GM21528 (cell line): ENCODE results near the gene OTUB2.
A peak's percentile ranks its signal among the peaks of the same experiment; 100 is the strongest.

Experiments used
- ATAC-seq: cut with Tn5 transposase; IDR thresholded peaks from one replicate; pipeline ENCODE4 v1.9.1; 2021; ENCODE audit warnings: mild to moderate bottlenecking, moderate library complexity; ENCODE audit not compliant: unreplicated experiment, low FRiP score

The OTUB2 gene

GRCh38 chr14:94020267-94020666 lies 5.9 kb upstream of the OTUB2 start:
- no peak for ATAC-seq

DNA sequence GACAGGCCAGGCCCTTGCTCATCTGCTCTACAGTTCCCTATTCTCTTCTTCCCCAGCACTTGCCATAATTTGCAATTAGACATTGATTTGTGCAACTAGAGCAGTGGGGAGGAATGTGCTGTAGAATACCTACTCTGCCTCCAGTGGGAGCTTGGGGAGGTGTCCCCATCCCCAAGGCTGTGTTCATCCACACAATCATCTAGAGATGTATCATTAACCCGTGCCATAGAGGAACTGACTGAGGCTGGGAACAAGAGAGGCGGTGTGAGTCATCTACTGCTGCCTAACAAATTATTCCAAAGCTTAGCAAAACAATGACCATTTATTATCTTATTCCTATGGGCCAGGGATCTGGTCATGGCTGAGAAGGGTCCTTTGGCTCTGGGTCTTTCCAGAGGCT lies 5.1 kb upstream of the OTUB2 start:
- no peak for ATAC-seq

GRCh38 chr14:94021416-94022157 lies 4.6 kb upstream of the OTUB2 start:
- ATAC-seq = no peak

DNA sequence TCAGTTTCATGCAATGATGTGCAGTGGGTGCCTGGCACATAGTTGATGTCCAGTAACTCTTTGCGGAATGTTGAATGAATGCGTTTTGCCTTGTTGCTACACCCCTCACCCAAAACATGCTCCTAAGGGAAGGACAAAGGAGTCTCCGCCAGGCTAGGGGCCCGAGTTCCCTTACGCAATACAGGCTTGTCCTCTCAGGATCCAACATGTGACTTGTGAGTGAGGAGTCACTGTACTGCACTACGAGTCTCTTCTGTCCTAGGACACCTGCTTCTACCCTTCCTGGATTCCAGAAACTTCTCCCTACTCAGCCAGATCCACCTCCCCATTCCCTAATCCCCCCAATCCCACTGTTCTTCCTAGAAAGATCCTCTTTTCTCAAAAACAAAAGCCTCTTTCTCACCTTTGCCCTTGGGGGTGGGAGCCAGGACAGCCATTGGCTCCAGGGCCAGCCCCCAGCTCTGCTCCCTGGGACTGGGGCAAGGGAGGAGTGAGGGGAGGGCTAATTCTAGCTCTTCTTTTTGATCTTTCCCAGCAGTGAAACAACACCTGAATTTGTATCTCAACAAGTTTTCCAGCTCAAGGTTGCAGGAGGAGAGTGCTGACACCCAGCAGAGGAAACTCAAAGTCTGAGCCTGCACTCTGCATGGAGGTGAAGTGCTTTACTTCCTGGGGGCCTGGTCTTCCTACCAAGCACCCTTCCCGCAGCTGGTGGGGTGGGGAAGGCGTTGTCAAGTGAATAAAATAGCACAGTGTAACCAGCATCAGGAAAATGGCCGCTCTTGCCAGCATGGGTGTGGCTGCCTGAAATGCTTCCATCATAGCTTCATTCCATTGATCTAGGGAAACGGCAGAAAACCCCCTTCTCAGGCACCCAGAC lies 3.4 kb upstream of the OTUB2 start:
- ATAC-seq = no peak

- no peak for ATAC-seq
These were observed 1.6 kb upstream of the OTUB2 start for GRCh38 chr14:94024549-94024948.

GRCh38 chr14:94025720-94026119 lies 420 bp upstream of the OTUB2 start:
- no peak for ATAC-seq

DNA sequence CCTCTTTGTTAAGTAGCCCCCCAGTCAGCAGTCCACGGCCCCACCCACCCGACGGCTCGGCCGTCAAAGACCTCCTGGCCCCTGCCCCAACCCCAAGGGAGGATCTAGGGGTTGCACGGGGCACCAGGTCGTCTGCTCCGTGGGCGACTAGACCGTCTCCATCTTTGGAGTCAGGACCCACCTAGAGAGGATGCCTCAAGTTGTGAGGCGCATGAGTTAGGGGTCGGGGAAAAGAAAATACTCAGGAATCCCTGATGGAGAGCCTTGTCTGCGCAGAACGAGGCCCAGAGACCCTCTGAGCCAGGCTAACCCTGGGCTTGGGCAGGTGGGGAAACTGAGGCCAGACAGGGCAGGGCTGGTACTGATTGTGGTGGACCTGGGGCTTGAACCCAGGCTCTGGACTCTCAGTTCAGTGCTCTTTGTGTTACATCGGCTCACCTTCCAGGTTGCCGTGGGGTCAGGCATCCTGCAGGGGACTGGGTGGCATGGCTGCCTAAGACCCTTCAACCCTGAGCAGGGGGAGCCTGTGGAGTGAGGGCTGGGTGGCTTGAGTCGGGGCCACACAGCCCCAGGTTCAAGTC lies 839 bp downstream of the OTUB2 start:
- ATAC-seq = no peak

DNA sequence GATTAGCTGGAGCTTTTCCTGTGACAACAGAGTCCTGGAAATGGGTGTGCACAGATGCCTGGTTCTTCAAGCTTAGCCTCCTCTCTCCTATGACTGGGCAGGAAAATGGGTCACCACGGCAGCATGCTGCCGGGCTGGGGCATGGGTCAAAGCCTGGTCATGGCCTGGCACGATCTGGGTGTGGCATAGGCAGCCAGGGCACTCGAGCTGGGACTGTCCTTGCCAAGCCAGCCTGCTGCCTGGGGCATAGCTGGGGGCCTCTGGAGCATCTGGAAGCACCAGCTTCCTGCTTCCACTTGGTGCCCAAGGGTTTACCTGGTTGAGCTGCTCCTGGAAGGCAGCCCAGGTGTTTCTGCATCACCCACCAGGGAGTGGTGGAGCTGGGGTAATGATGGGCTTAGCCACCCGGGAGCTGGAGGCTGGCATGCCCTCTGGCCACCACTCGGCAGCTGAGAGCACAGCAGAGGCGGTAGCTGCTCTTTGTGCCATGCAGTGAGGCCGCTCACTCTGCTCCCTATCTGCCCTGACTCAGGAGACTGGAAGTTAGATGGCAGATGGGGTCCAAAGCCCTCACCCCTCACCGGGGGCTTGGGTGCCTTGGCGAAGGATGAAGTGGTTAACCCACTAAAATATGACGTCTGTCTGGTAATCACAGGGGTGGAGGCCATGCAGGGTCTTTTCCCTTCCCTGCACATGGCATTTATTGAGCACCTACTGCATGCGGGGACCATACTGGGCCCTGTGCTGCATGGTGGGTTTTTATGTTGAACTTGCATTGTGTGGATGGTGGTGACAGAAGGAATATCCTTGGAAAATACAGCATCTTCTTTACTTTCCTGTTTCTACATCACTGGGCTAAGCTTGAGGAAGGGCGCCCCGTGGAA lies 1.7 kb downstream of the OTUB2 start:
- no peak for ATAC-seq

DNA sequence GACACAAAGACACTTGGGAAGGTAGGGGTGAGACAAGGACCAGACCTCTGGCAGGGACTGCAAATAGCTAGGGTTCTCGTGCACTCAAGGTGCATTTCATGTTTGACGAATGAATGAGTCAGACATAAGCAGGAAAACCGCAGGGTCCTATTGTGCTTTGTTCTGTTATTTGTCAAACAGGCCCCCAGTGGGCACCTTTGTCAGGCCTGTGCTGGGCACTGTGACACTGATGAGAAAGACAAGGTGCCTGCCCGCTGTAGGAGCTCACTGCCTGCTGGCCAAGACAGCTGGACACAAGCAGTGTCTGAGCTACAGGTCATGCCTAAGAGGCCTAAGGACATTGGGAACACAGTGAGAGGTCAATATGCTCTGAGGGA lies 2.3 kb downstream of the OTUB2 start:
- ATAC-seq = no peak

DNA sequence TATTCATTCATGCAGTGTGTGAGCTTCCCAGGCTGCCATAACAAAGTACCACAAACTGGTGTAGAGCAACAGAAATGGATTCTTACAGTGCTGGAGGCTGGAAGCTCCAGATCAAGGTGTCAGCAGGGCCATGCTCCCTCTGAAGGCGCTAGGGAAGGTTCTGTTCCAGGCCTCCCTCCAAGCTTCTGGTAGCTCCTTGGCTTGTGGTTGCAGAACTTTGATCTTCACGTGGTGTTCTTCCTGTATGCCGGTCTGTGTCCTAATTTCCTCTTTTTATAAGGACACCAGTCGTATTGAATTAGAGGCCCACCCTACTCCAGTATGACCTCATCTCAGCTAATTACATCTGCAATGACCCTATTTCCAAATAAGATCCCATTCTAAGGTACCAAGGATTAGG lies 3.1 kb downstream of the OTUB2 start:
- ATAC-seq = no peak

GRCh38 chr14:94029671-94030203 lies 3.6 kb downstream of the OTUB2 start:
- ATAC-seq = no peak

DNA sequence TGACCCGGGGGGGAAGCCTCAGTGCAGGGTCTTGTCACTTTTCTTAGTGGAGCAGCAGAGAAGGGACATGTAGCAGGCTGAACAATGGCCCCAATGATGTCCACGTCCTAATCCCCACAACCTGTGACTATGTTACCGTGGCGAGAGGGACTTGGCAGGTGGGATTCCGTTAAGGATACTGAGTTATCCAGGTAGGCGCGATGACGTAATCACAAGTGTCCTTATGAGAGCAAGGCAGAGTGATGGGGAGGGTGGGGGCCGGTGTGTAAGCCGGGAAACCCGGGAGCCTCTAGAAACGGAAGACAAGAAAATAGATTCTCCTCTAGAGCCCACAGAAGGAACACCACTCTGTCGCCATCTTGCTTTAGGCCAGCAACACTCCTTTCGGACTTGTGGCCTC lies 4.4 kb downstream of the OTUB2 start:
- ATAC-seq = no peak

- no peak for ATAC-seq
These were observed 5.2 kb downstream of the OTUB2 start for GRCh38 chr14:94031161-94031882.

- ATAC-seq = no peak
These were observed 5.7 kb downstream of the OTUB2 start for GRCh38 chr14:94031883-94032279.

DNA sequence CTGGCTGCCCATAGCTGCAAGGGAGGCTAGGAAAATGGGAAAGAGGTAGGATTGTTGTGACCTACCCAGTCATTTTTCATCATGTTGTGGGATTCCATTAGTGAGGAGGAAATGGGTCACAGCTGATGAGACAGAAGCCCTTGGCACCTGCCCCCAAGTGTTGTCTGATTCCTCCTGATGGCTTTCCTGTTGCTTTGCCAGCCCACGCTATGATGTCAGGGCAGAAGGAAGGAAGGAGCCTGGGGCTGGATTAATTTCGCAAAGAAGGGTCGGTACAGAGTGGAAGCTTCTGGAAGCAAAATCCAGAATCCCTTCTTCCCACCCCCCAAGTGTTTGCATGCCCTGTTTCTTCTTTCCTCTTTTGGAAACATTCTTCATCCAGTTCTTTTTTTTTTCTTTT lies 8.7 kb downstream of the OTUB2 start:
- ATAC-seq = no peak

GRCh38 chr14:94036313-94037167 lies 10.4 kb downstream of the OTUB2 start:
- peak; percentile 80 for ATAC-seq

- ATAC-seq = no peak
These were observed 11.8 kb downstream of the OTUB2 start for GRCh38 chr14:94037954-94038353.

GRCh38 chr14:94038510-94038909 lies 12.4 kb downstream of the OTUB2 start:
- no peak for ATAC-seq
